Natural killer cell (primary cell): ENCODE measurements around the gene FGD4. TPM values are rescaled to one million over a fixed set of nuclear protein-coding genes. Genes with fewer than 3 reads are reported as not detected.

Experiments
- ATAC-seq, 3 donors: fragments of 150-1000 bp in 2 of 3; fragments of 200-7000 bp in 1 of 3; cut with Tn5 transposase; 1 replicate in 1 of 3; 2 replicates in 2 of 3; pipeline ENCODE4 v1.10.0; 2021; ENCODE audit warnings: mild to moderate bottlenecking in 2 of 3, moderate library complexity in 2 of 3
- DNase-seq, 2 donors: peaks; one replicate each; pipeline versions ENCODE4 v3.0.0 to v3.0.0-alpha.2; 2013 to 2021; ENCODE audit warnings: mixed read lengths in 1 of 2
- H3K27ac ChIP-seq: one replicate; pipeline ENCODE4 v1.5.1; 2013; ENCODE audit warnings: mild to moderate bottlenecking, low read length
- H3K27me3 ChIP-seq: one replicate; pipeline ENCODE4 v1.6.1; 2013; ENCODE audit warnings: low read length; ENCODE audit not compliant: control insufficient read depth, insufficient read depth
- H3K36me3 ChIP-seq: one replicate; pipeline ENCODE4 v1.6.1; 2013; ENCODE audit warnings: low read length; ENCODE audit not compliant: control insufficient read depth, insufficient read depth
- H3K4me1 ChIP-seq: one replicate; pipeline ENCODE4 v1.6.1; 2013; ENCODE audit warnings: low read length; ENCODE audit not compliant: control insufficient read depth, insufficient read depth
- H3K4me3 ChIP-seq: one replicate; pipeline ENCODE4 v1.5.1; 2013; ENCODE audit warnings: low read length
- H3K9me3 ChIP-seq: one replicate; pipeline ENCODE4 v1.6.1; 2013; ENCODE audit warnings: low read length; ENCODE audit not compliant: control insufficient read depth, insufficient read depth
- H3K27ac Mint-ChIP-seq, 2 donors: one replicate each; pipeline ENCODE4 v1.8.0; 2022; ENCODE audit warnings: mild to moderate bottlenecking in 2 of 2, mixed read lengths in 2 of 2, moderate library complexity in 1 of 2
- H3K27me3 Mint-ChIP-seq, 2 donors: one replicate each; pipeline ENCODE4 v1.8.0; 2022; ENCODE audit warnings: low read depth in 2 of 2, mixed read lengths in 2 of 2
- H3K36me3 Mint-ChIP-seq: one replicate; pipeline ENCODE4 v1.8.0; 2022; ENCODE audit warnings: mixed read lengths
- H3K4me1 Mint-ChIP-seq, 2 donors: one replicate each; pipeline ENCODE4 v1.8.0; 2022; ENCODE audit warnings: mixed read lengths in 2 of 2
- H3K4me3 Mint-ChIP-seq: one replicate; pipeline ENCODE4 v1.8.0; 2022; ENCODE audit warnings: mild to moderate bottlenecking, moderate library complexity, mixed read lengths
- H3K9me3 Mint-ChIP-seq, 2 donors: one replicate each; pipeline ENCODE4 v1.8.0; 2022; ENCODE audit warnings: mixed read lengths in 2 of 2
- WGBS: methylation state at CpG from one replicate; pipeline ENCODE4 v1.1.7; 2013; ENCODE audit warnings: missing lambda C conversion rate; ENCODE audit not compliant: insufficient coverage; 5-methylcytosine and 5-hydroxymethylcytosine counted together
- intact Hi-C: fragments of 100-400 bp; cut with micrococcal nuclease; formaldehyde crosslinking; loops from one replicate; pipeline ENCODE4 v1.14.2; 2022
- total RNA-seq, 4 donors: library from RNA; stranded (reverse); fragments of 120-200 nt in 1 of 4; gene quantifications; one replicate each; pipeline versions ENCODE4 v1.2.3 to v1.2.4, GENCODE V29; 2013 to 2022
- TF ChIP-seq, protein P1 (sequence below): fragments of 200-600 bp; IDR thresholded peaks from one replicate; pipeline ENCODE4 v1.8.0; 2022; ENCODE audit warnings: antibody characterized with exemption

Gene FGD4
- total RNA-seq, 3 donors from 2014 or later (not counting 1 experiment from before 2014, with no cell fraction given), result 0.68 to 3.5 (median 2.1) TPM

DNA sequence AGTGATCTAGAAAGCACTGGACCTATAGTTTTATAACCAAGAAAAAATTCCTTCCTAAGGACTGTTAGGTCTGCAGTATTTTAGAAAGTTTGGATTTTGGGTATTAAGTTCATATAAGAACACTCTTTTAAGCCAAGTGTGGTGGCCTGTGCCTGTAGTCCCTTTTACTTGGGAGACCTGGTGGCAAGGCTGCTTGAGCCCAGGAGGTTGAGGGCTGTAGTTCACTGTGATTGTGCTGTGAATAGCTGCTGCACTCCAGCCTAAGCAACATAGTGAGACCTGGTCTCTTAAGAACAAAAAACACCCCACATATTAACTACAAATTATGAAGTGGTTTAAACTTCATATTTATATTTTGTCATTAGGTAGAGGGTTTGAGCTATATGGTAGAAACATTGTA is 289.4 kb downstream of the FGD4 start:
- Histone ChIP-seq H3K9me3 (no peaks in the 10 kb centered on the region), H3K36me3 (no peaks in the 10 kb centered on the region), H3K27ac (no peak overlapping the region), H3K27me3 (no peaks in the 10 kb centered on the region), H3K4me3 (no peak overlapping the region), H3K4me1 (no peaks in the 10 kb centered on the region)
- no peaks in the 10 kb centered on the region for H3K27me3 Mint-ChIP-seq
- peaks cover 29 to 43% of the 10 kb centered on the region in 2 donors for H3K4me1 Mint-ChIP-seq
- no peaks in the 10 kb centered on the region for H3K9me3 Mint-ChIP-seq
- TF ChIP-seq, protein P1, sequence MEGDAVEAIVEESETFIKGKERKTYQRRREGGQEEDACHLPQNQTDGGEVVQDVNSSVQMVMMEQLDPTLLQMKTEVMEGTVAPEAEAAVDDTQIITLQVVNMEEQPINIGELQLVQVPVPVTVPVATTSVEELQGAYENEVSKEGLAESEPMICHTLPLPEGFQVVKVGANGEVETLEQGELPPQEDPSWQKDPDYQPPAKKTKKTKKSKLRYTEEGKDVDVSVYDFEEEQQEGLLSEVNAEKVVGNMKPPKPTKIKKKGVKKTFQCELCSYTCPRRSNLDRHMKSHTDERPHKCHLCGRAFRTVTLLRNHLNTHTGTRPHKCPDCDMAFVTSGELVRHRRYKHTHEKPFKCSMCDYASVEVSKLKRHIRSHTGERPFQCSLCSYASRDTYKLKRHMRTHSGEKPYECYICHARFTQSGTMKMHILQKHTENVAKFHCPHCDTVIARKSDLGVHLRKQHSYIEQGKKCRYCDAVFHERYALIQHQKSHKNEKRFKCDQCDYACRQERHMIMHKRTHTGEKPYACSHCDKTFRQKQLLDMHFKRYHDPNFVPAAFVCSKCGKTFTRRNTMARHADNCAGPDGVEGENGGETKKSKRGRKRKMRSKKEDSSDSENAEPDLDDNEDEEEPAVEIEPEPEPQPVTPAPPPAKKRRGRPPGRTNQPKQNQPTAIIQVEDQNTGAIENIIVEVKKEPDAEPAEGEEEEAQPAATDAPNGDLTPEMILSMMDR, result no peak
- H3K36me3 Mint-ChIP-seq, result no peaks in the 10 kb centered on the region
- ATAC-seq (no peak), DNase-seq (no peak)
- H3K4me3 Mint-ChIP-seq, result no peak overlapping the region
- intact Hi-C loops, result no loop called here
- H3K27ac Mint-ChIP-seq, result no peak overlapping the region

DNA sequence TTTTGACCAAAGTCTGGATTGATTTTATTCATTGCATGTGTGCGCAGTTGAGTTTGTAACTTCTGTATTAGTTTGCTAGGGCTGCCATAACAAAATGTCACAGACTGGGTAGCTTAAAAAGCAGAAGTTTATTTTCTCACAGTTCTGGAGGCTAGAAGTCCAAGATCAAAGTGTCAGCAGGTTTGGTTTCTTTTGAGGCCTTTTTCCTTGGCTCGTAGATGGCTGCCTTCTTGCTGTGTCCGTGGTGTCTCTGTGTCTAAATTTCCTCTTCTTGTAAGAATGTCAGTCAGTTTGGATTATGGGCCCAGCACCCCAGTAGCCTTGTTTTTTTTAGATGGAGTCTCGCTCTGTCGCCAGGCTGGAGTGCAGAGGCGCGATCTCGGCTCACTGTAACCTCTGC is 291.6 kb downstream of the FGD4 start:
- H3K27me3 Mint-ChIP-seq, result no peaks in the 10 kb centered on the region
- H3K9me3 Mint-ChIP-seq, result no peaks in the 10 kb centered on the region
- H3K36me3 ChIP-seq, result no peaks in the 10 kb centered on the region
- H3K27ac Mint-ChIP-seq, result no peak overlapping the region
- no peak overlapping the region for H3K4me3 ChIP-seq
- 98% methylated on average over 8 of the region's 8 CpGs for WGBS
- no peaks in the 10 kb centered on the region for H3K9me3 ChIP-seq
- no peak overlapping the region for H3K27ac ChIP-seq
- TF ChIP-seq, protein P1, result no peak
- no peaks in the 10 kb centered on the region for H3K4me1 ChIP-seq
- H3K4me1 Mint-ChIP-seq, result peaks cover 29 to 50% of the 10 kb centered on the region in 2 donors
- no peak overlapping the region for H3K4me3 Mint-ChIP-seq
- DNase-seq (no peak), ATAC-seq (no peak)
- H3K36me3 Mint-ChIP-seq, result no peaks in the 10 kb centered on the region
- intact Hi-C loops, result no loop called here
- no peaks in the 10 kb centered on the region for H3K27me3 ChIP-seq

DNA sequence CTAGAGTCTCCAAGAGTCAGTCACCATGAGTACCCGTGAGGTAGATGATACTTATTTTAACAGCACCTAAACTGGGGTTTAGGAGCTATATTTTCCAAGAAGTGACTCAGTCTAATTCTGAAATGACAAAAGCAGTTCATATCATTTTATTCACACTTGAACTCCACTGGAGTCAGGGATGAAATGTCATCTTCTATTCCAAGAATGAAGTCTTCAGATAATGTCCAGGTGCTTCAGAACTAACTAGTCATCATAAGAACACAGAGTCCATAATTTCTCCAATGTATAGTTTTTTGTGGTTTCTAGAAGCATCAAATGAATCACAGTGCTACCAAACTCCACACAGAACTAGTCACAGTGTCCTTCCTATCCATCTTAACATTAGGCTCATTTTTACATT is 293.0 kb downstream of the FGD4 start:
- ATAC-seq, result no peak
- 100% methylated on average over 1 of the region's 1 CpG for WGBS

DNA sequence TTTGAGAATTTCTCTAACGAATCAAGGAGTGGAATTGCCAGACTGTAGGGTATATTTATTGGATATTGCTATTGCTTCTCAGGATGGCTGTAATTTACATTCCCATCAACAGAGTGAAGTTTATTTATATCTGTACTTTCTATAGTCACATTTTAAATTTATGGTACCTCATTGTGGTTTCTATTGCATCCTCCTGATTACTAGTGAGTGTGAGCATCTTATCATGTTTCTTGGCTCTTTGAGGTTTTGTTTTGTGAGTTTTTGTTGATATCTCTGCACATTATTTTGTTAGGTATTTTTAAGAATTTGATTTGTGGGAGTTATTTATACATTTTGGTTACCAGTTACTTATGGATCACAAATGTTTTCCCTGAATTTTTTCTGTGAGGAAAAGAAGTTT is 293.7 kb downstream of the FGD4 start:
- TF ChIP-seq, protein P1, result no peak

More for the DNA sequence above, 293.0 kb downstream of the FGD4 start:
- Mint-ChIP-seq H3K4me1 (peaks cover 32 to 38% of the 10 kb centered on the region in 2 donors), H3K4me3 (no peak overlapping the region), H3K36me3 (no peaks in the 10 kb centered on the region), H3K27me3 (no peaks in the 10 kb centered on the region), H3K27ac (no peak overlapping the region), H3K9me3 (no peaks in the 10 kb centered on the region)
- Histone ChIP-seq H3K4me1 (no peaks in the 10 kb centered on the region), H3K9me3 (no peaks in the 10 kb centered on the region), H3K4me3 (no peak overlapping the region), H3K36me3 (no peaks in the 10 kb centered on the region), H3K27me3 (no peaks in the 10 kb centered on the region), H3K27ac (no peak overlapping the region)
- intact Hi-C loops, result no loop called here
- TF ChIP-seq, protein P1, result no peak
- no peak for DNase-seq

More for the DNA sequence above, 293.7 kb downstream of the FGD4 start:
- Mint-ChIP-seq H3K4me1 (peaks cover 37 to 39% of the 10 kb centered on the region in 2 donors), H3K36me3 (no peaks in the 10 kb centered on the region), H3K27ac (no peak overlapping the region), H3K9me3 (no peaks in the 10 kb centered on the region), H3K4me3 (no peak overlapping the region), H3K27me3 (no peaks in the 10 kb centered on the region)
- 86% methylated on average over 1 of the region's 1 CpG for WGBS
- DNase-seq, result no peak
- Histone ChIP-seq H3K4me1 (no peaks in the 10 kb centered on the region), H3K4me3 (no peak overlapping the region), H3K9me3 (no peaks in the 10 kb centered on the region), H3K27ac (no peak overlapping the region), H3K36me3 (no peaks in the 10 kb centered on the region), H3K27me3 (no peaks in the 10 kb centered on the region)
- ATAC-seq, result no peak
- intact Hi-C loops, result no loop called here
